Progenitor cell of endocrine pancreas (in vitro differentiated cells): Measurements from ENCODE around the gene ECD. TPM values are rescaled to one million over a fixed set of nuclear protein-coding genes. Genes with fewer than 3 reads are reported as not detected.
A peak's percentile ranks its signal among the peaks of the same experiment; 100 is the strongest.

Experiments
- DNase-seq: peaks from one replicate; pipeline ENCODE4 v3.0.0; 2021; ENCODE audit warnings: low spot score; ENCODE audit not compliant: unreplicated experiment
- H3K27ac Mint-ChIP-seq: 2 replicates; pipeline ENCODE4 v1.8.0; 2021; ENCODE audit warnings: mild to moderate bottlenecking, moderate library complexity, mixed read lengths
- H3K27me3 Mint-ChIP-seq: 2 replicates; pipeline ENCODE4 v1.8.0; 2021; ENCODE audit warnings: mixed read lengths
- H3K36me3 Mint-ChIP-seq: 2 replicates; pipeline ENCODE4 v1.8.0; 2022; ENCODE audit warnings: mixed read lengths; ENCODE audit not compliant: insufficient read depth
- H3K4me1 Mint-ChIP-seq: 2 replicates; pipeline ENCODE4 v1.8.0; 2021; ENCODE audit warnings: low read depth, mixed read lengths
- H3K4me3 Mint-ChIP-seq: 2 replicates; pipeline ENCODE4 v1.8.0; 2021; ENCODE audit warnings: low read depth, mild to moderate bottlenecking, moderate library complexity, mixed read lengths
- H3K9me3 Mint-ChIP-seq: 2 replicates; pipeline ENCODE4 v1.8.0; 2021; ENCODE audit warnings: low read depth, mixed read lengths
- total RNA-seq: library from RNA; stranded (reverse); gene quantifications from 2 replicates; pipeline ENCODE4 v1.2.1, GENCODE V29; 2021
- TF ChIP-seq, protein P1 (sequence below): fragments of 200-600 bp; sonication (generic); IDR thresholded peaks from one replicate; pipeline ENCODE4 v1.5.0; 2021; ENCODE audit warnings: antibody characterized with exemption, mild to moderate bottlenecking; ENCODE audit not compliant: unreplicated experiment

Gene ECD
- total RNA-seq, 1 donor from 2014 or later = 29.7 TPM

DNA sequence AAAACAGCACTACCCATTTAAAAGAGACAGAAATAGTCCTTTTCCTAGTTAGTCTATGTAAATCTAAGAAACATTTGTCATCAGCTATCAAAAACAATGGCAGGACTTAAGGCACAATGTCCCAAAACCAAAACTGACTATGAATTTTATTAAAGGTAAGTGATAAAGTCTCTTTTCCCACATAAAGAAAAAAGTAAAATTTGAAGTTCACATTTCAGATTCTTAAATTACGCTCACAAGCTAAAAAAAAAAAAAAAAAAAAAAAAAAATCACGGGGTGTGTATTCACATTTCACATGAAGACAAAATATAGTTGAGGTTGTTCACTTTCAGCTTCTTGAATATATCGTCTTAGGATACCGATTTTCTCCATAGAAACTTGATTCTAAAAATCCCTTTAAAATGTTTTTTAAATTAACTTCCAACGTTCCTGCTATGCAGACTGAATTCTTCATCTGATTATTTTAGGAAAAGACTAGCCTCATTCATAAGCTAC is 72.8 kb downstream of the ECD start:
- Mint-ChIP-seq H3K4me1 (peaks cover 19% of the 10 kb centered on the region), H3K36me3 (no peaks in the 10 kb centered on the region), H3K27ac (peak overlapping the region; percentile 94), H3K4me3 (peak overlapping the region; percentile 93), H3K9me3 (no peaks in the 10 kb centered on the region), H3K27me3 (no peaks in the 10 kb centered on the region)
- no peak for DNase-seq
- TF ChIP-seq, protein P1, sequence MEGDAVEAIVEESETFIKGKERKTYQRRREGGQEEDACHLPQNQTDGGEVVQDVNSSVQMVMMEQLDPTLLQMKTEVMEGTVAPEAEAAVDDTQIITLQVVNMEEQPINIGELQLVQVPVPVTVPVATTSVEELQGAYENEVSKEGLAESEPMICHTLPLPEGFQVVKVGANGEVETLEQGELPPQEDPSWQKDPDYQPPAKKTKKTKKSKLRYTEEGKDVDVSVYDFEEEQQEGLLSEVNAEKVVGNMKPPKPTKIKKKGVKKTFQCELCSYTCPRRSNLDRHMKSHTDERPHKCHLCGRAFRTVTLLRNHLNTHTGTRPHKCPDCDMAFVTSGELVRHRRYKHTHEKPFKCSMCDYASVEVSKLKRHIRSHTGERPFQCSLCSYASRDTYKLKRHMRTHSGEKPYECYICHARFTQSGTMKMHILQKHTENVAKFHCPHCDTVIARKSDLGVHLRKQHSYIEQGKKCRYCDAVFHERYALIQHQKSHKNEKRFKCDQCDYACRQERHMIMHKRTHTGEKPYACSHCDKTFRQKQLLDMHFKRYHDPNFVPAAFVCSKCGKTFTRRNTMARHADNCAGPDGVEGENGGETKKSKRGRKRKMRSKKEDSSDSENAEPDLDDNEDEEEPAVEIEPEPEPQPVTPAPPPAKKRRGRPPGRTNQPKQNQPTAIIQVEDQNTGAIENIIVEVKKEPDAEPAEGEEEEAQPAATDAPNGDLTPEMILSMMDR = no peak

DNA sequence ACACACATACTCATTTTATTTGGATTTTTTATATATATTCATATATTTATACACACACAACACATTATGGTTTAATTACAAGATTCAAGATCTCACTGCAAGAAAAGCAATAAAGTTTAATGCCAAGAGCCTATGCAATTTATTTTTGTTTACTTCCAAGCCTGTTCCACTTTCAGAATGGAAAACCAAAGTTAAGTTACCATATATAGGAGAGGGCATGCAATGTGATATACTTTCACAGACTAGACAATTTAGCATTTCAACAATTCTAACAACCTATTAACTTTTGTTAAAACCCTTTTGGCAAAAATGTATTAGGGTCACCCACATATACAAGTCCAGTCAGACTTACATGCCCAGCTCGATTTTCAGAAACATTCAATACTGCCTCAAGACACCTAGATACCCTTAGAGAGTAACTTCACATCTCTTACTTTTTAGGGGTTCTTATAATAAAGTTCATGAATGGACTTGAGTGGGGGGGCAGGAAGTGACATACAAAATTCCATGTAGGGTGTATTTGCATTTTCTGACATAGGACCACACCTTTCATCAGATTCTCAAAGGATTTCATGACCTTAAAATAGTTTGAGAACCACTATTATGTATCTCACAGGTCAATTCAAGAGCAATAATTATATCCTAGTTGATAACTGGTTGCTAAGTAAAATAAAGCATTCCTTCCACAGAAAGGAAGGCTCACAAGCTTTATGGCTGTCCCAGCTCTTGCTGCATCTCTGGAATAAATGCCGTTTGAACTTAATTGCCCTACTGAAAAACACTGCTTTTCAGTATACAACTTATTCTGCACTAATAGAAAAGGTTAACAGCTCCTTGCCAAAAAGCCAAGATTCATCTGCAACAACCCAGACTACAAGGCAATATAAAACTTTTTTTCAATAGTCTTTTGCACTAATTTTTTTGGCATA is 73.6 kb downstream of the ECD start:
- no peak overlapping the region for H3K27ac Mint-ChIP-seq
- H3K27me3 Mint-ChIP-seq = no peaks in the 10 kb centered on the region
- peak overlapping the region; percentile 93 for H3K4me3 Mint-ChIP-seq
- H3K9me3 Mint-ChIP-seq = no peaks in the 10 kb centered on the region
- no peaks in the 10 kb centered on the region for H3K36me3 Mint-ChIP-seq
- H3K4me1 Mint-ChIP-seq = peaks cover 19% of the 10 kb centered on the region
- DNase-seq = no peak
- TF ChIP-seq, protein P1 = no peak

DNA sequence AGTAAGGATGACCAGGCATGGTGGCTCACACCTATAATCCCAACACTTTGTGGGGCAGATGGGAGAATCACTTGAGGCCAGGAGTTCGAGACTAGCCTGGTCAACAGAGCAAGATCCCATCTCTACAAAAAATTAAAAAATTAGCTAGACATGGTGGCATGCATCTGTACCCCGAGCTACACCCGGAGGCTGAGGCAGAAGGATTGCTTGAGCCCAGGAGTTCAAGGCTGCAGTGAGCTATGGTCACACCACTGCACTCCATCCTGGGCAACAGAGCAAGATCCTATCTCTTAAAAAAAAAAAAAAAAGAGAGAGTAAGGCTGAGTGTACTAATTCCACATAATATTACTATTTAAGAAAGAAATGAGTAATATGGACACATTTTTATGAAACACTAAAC is 75.0 kb downstream of the ECD start:
- Mint-ChIP-seq H3K4me1 (peaks cover 18% of the 10 kb centered on the region), H3K27ac (peak overlapping the region; percentile 27), H3K9me3 (no peaks in the 10 kb centered on the region), H3K4me3 (no peak overlapping the region), H3K36me3 (no peaks in the 10 kb centered on the region), H3K27me3 (no peaks in the 10 kb centered on the region)
- no peak for DNase-seq
- TF ChIP-seq, protein P1 = no peak

DNA sequence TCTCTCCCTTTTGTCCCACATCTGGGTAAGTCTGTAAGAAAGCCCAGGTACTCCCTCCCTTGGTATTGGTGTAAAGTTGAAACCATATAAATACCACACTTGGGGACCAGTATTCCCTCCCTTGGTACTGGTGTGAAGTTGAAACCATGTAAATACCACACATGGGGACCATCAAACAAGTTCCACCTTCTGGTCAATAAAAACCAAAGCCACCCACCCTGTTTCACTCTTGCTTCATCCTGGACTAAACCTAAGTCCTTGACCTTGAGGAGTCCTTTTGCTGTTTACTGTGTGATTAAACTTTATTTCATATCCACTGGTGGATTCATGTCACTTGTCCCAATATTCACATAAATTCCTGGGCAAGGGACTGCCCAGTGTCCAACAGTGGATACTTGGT is 79.5 kb downstream of the ECD start:
- Mint-ChIP-seq H3K36me3 (no peaks in the 10 kb centered on the region), H3K9me3 (no peaks in the 10 kb centered on the region), H3K4me1 (peaks cover 1% of the 10 kb centered on the region), H3K27ac (no peak overlapping the region), H3K27me3 (no peaks in the 10 kb centered on the region), H3K4me3 (no peak overlapping the region)
- TF ChIP-seq, protein P1 = no peak
- DNase-seq = no peak

DNA sequence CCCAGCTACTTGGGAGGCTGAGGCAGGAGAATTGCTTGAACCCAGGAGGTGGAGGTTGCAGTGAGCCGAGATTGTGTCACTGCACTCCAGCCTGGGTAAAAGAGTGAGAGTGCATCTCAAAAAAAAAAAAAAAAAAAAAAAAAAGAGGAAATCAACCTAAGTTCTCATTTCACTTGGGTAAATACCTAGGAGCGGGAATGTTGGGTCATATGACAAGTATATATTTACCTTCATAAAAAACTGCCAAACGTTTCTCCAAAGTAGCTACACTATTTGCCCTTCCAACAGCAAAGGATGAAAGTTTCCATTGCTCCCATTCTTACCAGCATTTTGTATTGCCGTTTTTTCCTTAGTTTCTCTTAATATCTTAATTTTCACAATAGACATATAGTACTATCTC is 81.0 kb downstream of the ECD start:
- no peaks in the 10 kb centered on the region for H3K27me3 Mint-ChIP-seq

More for the DNA sequence above, 81.0 kb downstream of the ECD start:
- H3K4me1 Mint-ChIP-seq = peaks cover 4% of the 10 kb centered on the region
- TF ChIP-seq, protein P1 = no peak
- H3K4me3 Mint-ChIP-seq = no peak overlapping the region
- no peak overlapping the region for H3K27ac Mint-ChIP-seq
- H3K36me3 Mint-ChIP-seq = no peaks in the 10 kb centered on the region
- no peaks in the 10 kb centered on the region for H3K9me3 Mint-ChIP-seq
- DNase-seq = no peak
